ENCODE results near the gene C9orf40. TPM values are rescaled to one million over a fixed set of nuclear protein-coding genes. Genes with fewer than 3 reads are reported as not detected.

Gene C9orf40, protein sequence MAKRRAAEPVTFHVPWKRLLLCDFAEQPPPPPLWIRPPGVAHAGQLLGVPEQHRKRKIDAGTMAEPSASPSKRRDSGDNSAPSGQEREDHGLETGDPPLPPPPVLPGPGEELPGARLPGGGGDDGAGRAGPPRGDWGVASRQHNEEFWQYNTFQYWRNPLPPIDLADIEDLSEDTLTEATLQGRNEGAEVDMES
- total RNA-seq (2021) = 10.3 and 11.4 TPM in 2 replicates
- long read RNA-seq, partial matches to known transcripts = 0 of 3 reads
- long read RNA-seq, other reads (novel, unspliced or antisense) = 1 of 3 reads

DNA sequence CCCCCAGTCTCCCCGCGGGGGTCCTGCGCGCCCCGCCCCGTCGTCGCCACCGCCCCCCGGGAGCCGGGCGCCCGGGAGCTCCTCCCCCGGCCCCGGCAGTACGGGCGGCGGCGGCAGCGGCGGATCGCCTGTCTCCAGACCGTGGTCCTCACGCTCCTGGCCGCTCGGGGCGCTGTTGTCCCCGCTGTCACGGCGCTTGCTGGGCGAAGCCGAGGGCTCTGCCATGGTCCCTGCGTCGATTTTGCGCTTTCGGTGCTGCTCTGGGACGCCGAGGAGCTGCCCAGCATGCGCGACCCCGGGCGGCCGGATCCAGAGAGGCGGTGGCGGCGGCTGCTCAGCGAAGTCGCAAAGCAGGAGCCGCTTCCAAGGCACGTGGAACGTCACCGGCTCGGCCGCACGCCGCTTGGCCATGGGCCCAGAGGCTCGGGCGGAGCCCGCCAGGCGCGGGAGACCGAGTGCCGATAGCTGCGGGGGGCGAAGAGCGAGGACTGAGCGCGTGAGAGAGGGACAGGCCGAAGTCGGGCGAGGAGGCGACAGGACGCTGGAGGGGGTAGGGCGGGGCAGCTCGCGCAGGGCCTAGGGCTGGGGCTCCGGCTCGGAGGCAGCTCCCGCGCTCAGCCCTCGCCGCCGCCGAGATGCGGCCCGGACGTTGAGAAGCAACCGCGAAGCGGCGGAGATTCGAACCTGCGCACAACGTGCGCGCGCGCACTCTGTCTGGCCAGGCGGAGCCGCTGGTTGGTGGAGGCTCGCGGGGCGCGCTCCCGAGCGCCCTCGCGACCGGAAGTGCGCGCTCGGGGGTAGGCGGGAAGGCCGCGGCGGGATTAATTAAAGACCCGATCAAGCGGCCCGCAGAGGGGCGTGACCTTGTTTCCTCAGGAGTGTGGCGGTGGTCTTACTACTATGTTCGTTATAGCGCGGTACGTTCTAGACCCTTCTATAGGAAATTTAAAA, at the start of gene C9orf40:
Gene C9orf40, minus strand, starts transcription at position 712 of the 951 bp plus-strand sequence. Its CDS starts 301 bp downstream, at position 411.
- peak within 1 kb of the TSS; percentile 92 for H3K14ac ChIP-seq (ENCODE audit: insufficient read depth, low read length)
- H4K5ac ChIP-seq (ENCODE audit: insufficient read length, low read depth, low read length) = no peak within 1 kb of the TSS
- TF ChIP-seq, protein P1, sequence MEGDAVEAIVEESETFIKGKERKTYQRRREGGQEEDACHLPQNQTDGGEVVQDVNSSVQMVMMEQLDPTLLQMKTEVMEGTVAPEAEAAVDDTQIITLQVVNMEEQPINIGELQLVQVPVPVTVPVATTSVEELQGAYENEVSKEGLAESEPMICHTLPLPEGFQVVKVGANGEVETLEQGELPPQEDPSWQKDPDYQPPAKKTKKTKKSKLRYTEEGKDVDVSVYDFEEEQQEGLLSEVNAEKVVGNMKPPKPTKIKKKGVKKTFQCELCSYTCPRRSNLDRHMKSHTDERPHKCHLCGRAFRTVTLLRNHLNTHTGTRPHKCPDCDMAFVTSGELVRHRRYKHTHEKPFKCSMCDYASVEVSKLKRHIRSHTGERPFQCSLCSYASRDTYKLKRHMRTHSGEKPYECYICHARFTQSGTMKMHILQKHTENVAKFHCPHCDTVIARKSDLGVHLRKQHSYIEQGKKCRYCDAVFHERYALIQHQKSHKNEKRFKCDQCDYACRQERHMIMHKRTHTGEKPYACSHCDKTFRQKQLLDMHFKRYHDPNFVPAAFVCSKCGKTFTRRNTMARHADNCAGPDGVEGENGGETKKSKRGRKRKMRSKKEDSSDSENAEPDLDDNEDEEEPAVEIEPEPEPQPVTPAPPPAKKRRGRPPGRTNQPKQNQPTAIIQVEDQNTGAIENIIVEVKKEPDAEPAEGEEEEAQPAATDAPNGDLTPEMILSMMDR (conservative IDR thresholded peaks at IDR 0.05) = peak; percentile 84

More for the DNA sequence above, at the start of gene C9orf40:
- H3K27me3 Mint-ChIP-seq (ENCODE audit: low read depth) = peaks cover 4% of the 10 kb centered on the region
- H3K23me2 ChIP-seq (ENCODE audit: insufficient read length, low read depth, low read length, poor library complexity, severe bottlenecking) = peaks cover 3% of the 10 kb centered on the region
- H3K79me2 ChIP-seq (ENCODE audit: insufficient read depth, low read length) = no peaks in the 10 kb centered on the region
- H3K4me1 ChIP-seq (ENCODE audit: insufficient read depth, low read length) = no peaks in the 10 kb centered on the region; the same call in 1 of the 2 replicates
- no peak within 1 kb of the TSS for H3K27ac ChIP-seq (ENCODE audit: insufficient read length, low read depth, low read length)
- no peaks in the 10 kb centered on the region for H3K79me1 ChIP-seq (ENCODE audit: insufficient read depth, low read depth, low read length, poor library complexity, severe bottlenecking)
- H4K91ac ChIP-seq (ENCODE audit: insufficient read length, low read depth, low read length) = no peak within 1 kb of the TSS
- H2AK5ac ChIP-seq (ENCODE audit: insufficient read length, low read length) = no peak within 1 kb of the TSS
- no peak within 1 kb of the TSS for H3K56ac ChIP-seq (ENCODE audit: insufficient read length, low read depth, low read length)
- H3K9ac ChIP-seq (ENCODE audit: extremely low read depth, insufficient read length, low read length) = peak within 1 kb of the TSS; percentile 57
- no peak within 1 kb of the TSS for H2BK120ac ChIP-seq (ENCODE audit: low read depth, low read length, poor library complexity, severe bottlenecking)
- H3K27me3 ChIP-seq (ENCODE audit: insufficient read depth, low read length) = no peaks in the 10 kb centered on the region
- no peak within 1 kb of the TSS for H4K8ac ChIP-seq (replicated peaks; ENCODE audit: insufficient read length, low read depth, low read length)
- H3T11ph ChIP-seq (ENCODE audit: low read length) = no peak within 1 kb of the TSS
- no peak within 1 kb of the TSS for H3K4ac ChIP-seq (ENCODE audit: low read depth, low read length)
- H3K18ac ChIP-seq (ENCODE audit: insufficient read length, low read depth, low read length) = peak within 1 kb of the TSS; percentile 88
- H3K23ac ChIP-seq (ENCODE audit: insufficient read length, low read depth, low read length) = no peak within 1 kb of the TSS
- H3K4me2 ChIP-seq (ENCODE audit: insufficient read depth, insufficient read length, low read length) = peak within 1 kb of the TSS; percentile 73
- no CpG with 5 or more reads among the region's 125 CpGs for WGBS (ENCODE audit: extremely low coverage, insufficient read length, low lambda C conversion rate)
- peak; percentile 88 for DNase-seq
- peaks cover 2% of the 10 kb centered on the region for H4K20me1 ChIP-seq (ENCODE audit: control insufficient read depth, insufficient read depth, insufficient read length)
- no peak within 1 kb of the TSS for H2BK12ac ChIP-seq (ENCODE audit: insufficient read length, low read depth, low read length)
- peaks cover 17 to 21% of the 10 kb centered on the region in 2 experiments for H3K4me1 Mint-ChIP-seq
- no peak within 1 kb of the TSS for H2BK20ac ChIP-seq (ENCODE audit: low read depth, low read length, poor library complexity, severe bottlenecking)
- no peaks in the 10 kb centered on the region for H3K9me3 Mint-ChIP-seq
- no peak within 1 kb of the TSS for H2AFZ ChIP-seq (ENCODE audit: low read length)
- peaks cover 0 to 4% (median 3%) of the 10 kb centered on the region in 3 experiments; a peak in 4 of 7 replicates for H3K36me3 Mint-ChIP-seq (ENCODE audit: insufficient read depth in 1 of 3, low read depth in 3 of 3)
- no peak within 1 kb of the TSS for H2BK15ac ChIP-seq (ENCODE audit: low read depth, low read length)
- H3K9me3 ChIP-seq (ENCODE audit: control insufficient read depth, low read depth, low read length) = no peaks in the 10 kb centered on the region
- H3K4me3 Mint-ChIP-seq = peak within 1 kb of the TSS; percentile 93 to 98
- no peak within 1 kb of the TSS for H2BK5ac ChIP-seq (ENCODE audit: insufficient read length, low read length)
- peak within 1 kb of the TSS; percentile 90 to 94 (median 94); a peak in 6 of 7 replicates for H3K27ac Mint-ChIP-seq

Measured in H9 (cell line).